ENCODE measurements around the gene NEU4.

GRCh38 chr2:241843321-241844065 is 34.5 kb downstream of the NEU4 start:
- TF ChIP-seq, protein P1, sequence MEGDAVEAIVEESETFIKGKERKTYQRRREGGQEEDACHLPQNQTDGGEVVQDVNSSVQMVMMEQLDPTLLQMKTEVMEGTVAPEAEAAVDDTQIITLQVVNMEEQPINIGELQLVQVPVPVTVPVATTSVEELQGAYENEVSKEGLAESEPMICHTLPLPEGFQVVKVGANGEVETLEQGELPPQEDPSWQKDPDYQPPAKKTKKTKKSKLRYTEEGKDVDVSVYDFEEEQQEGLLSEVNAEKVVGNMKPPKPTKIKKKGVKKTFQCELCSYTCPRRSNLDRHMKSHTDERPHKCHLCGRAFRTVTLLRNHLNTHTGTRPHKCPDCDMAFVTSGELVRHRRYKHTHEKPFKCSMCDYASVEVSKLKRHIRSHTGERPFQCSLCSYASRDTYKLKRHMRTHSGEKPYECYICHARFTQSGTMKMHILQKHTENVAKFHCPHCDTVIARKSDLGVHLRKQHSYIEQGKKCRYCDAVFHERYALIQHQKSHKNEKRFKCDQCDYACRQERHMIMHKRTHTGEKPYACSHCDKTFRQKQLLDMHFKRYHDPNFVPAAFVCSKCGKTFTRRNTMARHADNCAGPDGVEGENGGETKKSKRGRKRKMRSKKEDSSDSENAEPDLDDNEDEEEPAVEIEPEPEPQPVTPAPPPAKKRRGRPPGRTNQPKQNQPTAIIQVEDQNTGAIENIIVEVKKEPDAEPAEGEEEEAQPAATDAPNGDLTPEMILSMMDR (IDR thresholded peaks at IDR 0.05), result no peak
- no peak for TF ChIP-seq POLR2A (IDR thresholded peaks at IDR 0.05)

All from heart left ventricle (tissue), 13 donors.